Stimulated activated naive CD4-positive, alpha-beta T cell treated with Interleukin-2 at 50 U/mL for 16 hours (primary cell): ENCODE results near the gene DHRS7C.
"Not testable (repeated sequence)": the region's sequence is repeated elsewhere in the genome, so short reads cannot be mapped to it uniquely, and the experiment has no call there.

Source experiments
- DNase-seq: peaks from one replicate; lab custom pipeline; 2025; lab: John Stamatoyannopoulos, UW

Gene DHRS7C

DNA sequence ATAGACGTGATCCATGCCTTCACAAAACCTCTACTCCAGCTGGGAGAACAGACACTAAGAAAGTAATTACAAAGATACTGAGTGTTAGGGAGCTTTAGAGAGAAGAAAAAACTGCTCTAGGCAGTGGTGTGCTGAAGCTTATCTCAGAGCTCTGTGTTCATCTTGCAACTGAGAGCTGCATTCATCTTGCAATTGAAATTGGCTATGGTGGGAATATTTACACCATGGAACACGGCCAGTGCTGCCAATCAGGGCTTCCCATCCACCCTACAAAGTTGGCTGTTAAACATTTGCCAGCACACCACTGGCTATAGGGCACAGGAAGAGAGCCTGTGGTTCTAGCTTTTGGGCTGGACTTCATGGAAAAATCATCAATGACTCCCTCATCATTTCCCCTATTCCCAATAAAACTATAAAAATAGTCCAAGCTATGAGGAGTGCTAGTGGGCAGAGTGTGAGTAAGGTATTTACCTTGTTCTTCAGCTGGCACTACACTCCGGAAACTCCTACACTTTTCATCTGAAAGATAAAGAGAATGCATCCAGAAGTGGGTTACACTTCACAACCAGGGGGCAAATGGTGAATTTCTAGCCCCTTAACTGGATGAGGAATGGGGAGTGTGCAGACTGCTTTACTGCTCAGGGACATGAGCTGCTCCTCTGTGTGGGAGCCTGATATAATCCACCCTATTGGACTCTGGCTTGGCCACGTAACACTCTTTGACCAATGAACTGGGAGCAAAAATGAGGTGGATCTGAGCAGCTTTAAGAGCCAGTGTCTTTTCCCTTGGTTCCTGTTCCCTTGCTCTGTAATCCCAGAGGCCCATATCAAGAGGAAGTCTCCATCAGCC is 18.9 kb upstream of the DHRS7C start:
- no peak for DNase-seq

DNA sequence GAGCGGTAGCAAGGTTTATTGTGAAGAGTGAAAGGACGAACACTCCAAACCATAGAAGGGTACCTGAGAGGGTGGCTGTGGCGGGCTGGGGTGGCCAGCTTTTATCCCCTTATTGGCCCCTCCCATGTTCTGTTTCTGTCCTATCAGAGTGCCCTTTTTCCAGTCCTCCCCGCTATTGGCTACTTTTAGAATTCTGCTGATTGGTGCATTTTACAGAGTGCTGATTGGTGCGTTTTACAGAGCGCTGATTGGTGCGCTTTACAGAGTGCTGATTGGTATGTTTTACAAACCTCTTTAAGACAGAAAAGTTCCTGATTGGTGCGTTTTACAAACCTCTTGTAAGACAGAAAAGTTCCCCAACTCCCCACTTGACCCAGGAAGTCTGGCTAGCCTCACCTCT is 18.0 kb upstream of the DHRS7C start:
- DNase-seq = no peak

DNA sequence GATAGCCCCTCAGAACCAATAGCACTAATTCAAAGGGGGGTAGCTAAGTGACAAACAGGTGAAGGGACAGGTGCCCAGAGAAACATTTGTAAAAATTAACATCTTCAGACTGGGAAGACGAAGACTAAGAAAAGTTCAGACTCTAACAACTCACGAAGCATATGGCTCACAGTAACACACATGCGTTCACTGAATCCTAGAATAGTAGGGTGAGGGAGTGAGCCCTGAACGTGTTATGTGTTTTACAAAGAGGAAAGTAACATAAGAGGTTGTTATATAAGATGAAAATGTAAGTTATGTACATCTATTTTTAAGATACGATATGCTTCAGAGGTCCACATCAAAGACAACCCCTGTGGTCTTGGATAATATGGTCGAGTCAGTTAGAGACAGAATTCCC is 15.3 kb upstream of the DHRS7C start:
- no peak for DNase-seq

GRCh38 chr17:9805769-9806168 is 14.4 kb upstream of the DHRS7C start:
- no peak for DNase-seq

DNA sequence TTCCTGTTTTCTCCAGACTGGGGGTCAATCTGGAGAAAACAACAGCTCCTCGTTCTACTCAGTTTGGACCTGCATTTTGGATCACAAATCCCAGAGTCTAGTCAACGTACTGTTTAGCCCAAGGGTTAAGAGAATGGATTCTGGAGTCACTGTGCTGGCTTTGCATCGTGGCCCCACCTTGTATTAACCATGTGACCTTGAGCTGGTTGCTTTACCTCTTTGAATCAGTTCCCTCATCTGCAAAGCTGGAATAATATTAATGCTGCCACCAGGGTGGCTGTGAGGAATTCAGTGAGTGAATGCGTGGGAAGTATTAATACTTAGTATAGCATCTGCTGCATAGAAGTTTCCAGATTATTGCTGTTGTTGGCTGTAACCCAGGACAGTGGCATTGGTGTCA is 11.3 kb upstream of the DHRS7C start:
- DNase-seq = no peak

DNA sequence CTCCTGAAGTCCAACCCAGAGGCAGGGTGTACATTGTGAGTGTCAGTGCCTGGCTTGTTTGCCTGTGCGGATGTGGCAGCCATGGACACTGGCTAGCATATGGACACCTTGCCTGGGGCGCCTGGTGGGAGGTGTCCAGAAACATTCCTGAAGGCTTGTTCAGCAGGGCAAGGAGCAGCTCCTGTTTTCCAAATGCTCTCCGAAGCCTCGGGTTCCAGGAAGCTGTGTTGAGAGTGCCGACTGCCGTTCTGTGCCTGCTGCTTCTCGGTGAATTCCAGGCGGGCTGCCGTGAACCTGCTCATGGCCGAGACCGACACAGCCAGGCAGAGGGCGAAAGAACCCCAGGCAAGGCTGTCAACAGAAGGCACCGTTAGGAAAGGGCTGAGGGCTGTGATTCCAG is 10.9 kb upstream of the DHRS7C start:
- DNase-seq = no peak

DNA sequence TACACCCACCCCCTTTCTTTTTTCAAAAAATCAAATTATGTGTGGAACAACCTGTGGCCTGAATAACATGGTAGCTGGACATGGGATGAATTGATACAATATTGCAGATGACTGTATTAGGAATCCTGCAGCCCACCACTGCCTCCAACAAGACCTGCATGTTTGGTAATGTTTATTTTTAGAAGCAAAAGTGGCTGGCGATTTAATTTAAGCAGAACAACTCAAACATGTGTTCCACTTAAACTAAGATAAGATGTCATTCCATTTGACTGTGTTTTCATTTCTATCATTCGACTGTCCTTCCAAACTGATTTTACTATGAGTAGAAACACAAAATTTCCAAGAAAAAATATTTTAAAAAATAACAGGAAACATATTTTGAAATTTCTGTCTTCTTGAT is 10.1 kb upstream of the DHRS7C start:
- no peak for DNase-seq

DNA sequence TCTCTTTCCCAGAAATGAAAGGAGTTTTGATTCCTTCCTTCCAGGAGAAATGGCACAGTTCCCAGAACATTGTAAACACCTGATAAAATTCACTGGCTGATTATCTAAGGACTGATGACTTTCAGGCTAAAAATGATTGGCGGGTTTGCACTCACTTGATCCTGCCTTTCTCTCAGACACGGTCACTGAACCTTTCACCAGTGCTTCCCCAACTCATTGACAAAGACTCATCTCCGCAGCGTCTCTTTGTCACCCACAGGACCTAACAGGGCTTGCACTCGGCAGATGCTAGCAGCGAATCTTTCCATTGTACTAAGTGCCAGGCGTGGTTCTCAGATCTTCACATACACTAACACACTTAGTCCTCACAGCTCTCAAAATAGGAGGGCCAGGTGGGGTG is 7.3 kb upstream of the DHRS7C start:
- no peak for DNase-seq

GRCh38 chr17:9798008-9798407 is 6.6 kb upstream of the DHRS7C start:
- no peak for DNase-seq

- no peak for DNase-seq
These were observed 919 bp upstream of the DHRS7C start for GRCh38 chr17:9792181-9792840.

- DNase-seq = no peak
These were observed 1.1 kb downstream of the DHRS7C start for GRCh38 chr17:9790316-9790715.

- DNase-seq = no peak
These were observed 2.8 kb downstream of the DHRS7C start for GRCh38 chr17:9788601-9789000.

DNA sequence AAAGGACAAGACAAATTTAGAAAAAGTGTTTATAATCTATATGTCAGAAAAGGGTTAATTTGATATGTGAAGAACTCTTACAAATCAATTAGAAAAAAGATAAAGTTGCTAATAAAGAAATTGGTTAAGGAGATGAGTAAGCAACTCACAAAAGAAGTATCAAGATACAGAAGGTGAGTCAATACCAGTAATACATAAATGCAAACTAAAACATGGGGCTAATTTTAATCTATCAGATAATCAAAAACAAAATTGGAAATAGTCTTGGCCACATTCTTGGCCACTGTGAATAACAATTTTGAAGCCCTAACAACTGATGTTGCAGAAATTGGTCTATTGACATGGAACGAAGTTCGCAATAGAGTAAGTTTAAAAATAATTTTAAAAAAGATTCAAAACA is 6.8 kb downstream of the DHRS7C start:
- DNase-seq = no peak

DNA sequence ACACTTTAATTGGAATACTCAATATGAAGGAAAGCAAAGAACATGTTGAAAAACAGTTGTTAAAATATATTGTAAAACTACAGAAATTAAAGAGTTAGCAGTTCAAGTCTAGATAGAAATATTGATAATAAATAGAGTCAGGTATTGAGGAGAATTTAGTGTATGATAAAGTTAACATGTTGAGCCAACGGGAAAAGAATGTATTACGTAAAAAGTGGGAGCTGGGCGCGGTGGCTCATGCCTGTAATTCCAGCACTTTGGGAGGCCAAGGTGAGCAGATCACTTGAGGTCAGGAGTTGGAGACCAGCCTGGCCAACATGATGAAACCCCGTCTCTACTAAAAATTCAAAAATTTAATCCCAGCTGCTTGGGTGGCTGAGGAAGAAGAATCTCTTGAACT is 7.9 kb downstream of the DHRS7C start:
- DNase-seq = not testable (repeated sequence)

GRCh38 chr17:9783050-9783449 is 8.3 kb downstream of the DHRS7C start:
- no peak for DNase-seq

GRCh38 chr17:9780552-9780951 is 10.8 kb downstream of the DHRS7C start:
- no peak for DNase-seq

DNA sequence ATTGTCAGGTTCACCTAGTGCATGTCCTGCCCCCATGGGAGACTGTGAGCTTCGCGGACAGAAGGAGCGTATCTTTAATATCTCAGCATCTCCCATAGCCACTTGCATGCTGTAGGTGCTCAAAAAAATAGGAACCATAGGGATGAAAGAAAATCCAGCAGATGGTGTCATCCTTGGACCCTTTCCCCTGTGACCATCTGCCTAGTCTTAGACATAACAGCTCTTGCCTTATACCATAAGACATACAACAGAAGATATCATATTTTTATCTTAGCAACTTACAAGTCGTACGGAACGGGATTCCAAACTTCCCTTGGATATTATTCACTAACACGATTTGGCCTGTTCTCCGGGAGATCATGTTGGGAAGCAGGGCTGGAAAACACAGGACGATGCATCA is 14.5 kb downstream of the DHRS7C start:
- DNase-seq = no peak

DNA sequence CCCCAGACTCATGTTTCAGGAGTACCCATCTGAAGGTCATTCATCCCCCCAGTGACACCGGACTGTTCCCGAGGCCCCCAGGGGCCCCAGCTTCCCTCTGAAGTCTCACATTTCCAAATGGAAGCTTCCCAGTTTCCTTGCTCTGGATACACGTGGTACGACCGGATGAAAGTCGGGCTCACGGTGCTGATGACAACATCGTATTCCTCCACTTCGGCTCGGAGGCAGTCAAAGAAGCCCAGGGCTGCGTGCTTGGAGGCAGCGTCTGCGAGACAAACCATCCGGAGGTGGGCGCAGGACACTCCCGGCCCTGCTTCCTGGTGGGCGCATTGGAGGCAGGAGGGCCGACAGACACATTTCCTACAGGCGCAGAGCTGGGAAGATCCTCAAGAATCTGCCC is 18.7 kb downstream of the DHRS7C start:
- DNase-seq = no peak

- no peak for DNase-seq
These were observed 19.9 kb downstream of the DHRS7C start for GRCh38 chr17:9771465-9771864.

GRCh38 chr17:9769036-9769695 is 22.2 kb downstream of the DHRS7C start:
- DNase-seq = no peak

- DNase-seq = no peak
These were observed 22.9 kb downstream of the DHRS7C start for GRCh38 chr17:9768381-9768934.

DNA sequence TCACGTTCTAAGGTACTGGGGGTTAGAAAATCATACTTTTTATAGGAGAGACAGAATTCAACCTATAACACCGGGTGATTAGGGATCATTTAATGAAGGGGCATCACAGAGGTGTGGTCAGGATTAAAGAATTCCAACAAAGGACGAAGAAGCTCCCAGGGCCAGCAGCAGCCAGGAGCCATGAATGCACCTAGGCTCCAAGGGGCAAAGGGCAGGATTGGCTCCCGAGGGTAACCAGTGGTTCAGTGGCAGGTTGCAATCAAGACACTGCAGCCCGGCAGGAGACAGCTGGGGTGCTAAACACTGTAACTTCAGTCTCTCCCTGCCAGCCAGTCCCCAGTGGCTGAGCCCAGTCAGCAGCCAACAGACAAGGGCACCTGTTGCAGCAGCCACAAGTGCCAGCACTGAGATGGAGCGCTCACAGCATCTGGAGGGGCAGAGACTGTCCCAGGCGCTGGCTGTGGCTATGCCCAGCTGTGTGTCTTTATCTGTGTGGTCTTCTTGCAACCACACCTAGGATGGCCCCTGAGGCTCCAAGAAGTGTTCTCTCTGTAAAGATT is 23.9 kb downstream of the DHRS7C start:
- no peak for DNase-seq

GRCh38 chr17:9766970-9767369 is 24.4 kb downstream of the DHRS7C start:
- DNase-seq = no peak
